Neural crest cell (in vitro differentiated cells): Measurements from ENCODE around the gene DDX42. TPM values are rescaled to one million over a fixed set of nuclear protein-coding genes. Genes with fewer than 3 reads are reported as not detected.

ENCODE experiments used
- DNase-seq: peaks from one replicate; pipeline ENCODE4 v3.0.0; 2021; ENCODE audit warnings: low read depth, mixed read lengths, low spot score
- H3K27ac Mint-ChIP-seq: one replicate; pipeline ENCODE4 v1.8.0; 2021; ENCODE audit warnings: mild to moderate bottlenecking, mixed read lengths; ENCODE audit not compliant: unreplicated experiment
- H3K27me3 Mint-ChIP-seq: 2 replicates; pipeline ENCODE4 v1.8.0; 2021; ENCODE audit warnings: low read depth, mild to moderate bottlenecking, mixed read lengths
- H3K36me3 Mint-ChIP-seq: 2 replicates; pipeline ENCODE4 v1.8.0; 2021; ENCODE audit warnings: low read depth, mild to moderate bottlenecking, mixed read lengths
- H3K4me1 Mint-ChIP-seq: 2 replicates; pipeline ENCODE4 v1.8.0; 2021; ENCODE audit warnings: mixed read lengths
- H3K4me3 Mint-ChIP-seq: one replicate; pipeline ENCODE4 v1.8.0; 2021; ENCODE audit warnings: mild to moderate bottlenecking, mixed read lengths
- H3K9me3 Mint-ChIP-seq: 2 replicates; pipeline ENCODE4 v1.8.0; 2021; ENCODE audit warnings: mixed read lengths
- total RNA-seq: library from RNA; stranded (reverse); gene quantifications from 2 replicates; pipeline ENCODE4 v1.2.1, GENCODE V29; 2021
- TF ChIP-seq, protein P1 (sequence below): fragments of 200-600 bp; sonication (generic); conservative IDR thresholded peaks from 2 replicates; pipeline ENCODE4 v1.5.0; 2021; ENCODE audit warnings: antibody characterized with exemption, mild to moderate bottlenecking

The DDX42 gene
- total RNA-seq, 1 donor from 2014 or later = 160 TPM

GRCh38 chr17:63760771-63761539, 13.0 kb upstream of the DDX42 start:
- peaks cover 10% of the 10 kb centered on the region for H3K36me3 Mint-ChIP-seq
- TF ChIP-seq, protein P1, sequence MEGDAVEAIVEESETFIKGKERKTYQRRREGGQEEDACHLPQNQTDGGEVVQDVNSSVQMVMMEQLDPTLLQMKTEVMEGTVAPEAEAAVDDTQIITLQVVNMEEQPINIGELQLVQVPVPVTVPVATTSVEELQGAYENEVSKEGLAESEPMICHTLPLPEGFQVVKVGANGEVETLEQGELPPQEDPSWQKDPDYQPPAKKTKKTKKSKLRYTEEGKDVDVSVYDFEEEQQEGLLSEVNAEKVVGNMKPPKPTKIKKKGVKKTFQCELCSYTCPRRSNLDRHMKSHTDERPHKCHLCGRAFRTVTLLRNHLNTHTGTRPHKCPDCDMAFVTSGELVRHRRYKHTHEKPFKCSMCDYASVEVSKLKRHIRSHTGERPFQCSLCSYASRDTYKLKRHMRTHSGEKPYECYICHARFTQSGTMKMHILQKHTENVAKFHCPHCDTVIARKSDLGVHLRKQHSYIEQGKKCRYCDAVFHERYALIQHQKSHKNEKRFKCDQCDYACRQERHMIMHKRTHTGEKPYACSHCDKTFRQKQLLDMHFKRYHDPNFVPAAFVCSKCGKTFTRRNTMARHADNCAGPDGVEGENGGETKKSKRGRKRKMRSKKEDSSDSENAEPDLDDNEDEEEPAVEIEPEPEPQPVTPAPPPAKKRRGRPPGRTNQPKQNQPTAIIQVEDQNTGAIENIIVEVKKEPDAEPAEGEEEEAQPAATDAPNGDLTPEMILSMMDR = no peak
- no peaks in the 10 kb centered on the region for H3K27me3 Mint-ChIP-seq

GRCh38 chr17:63762161-63763078, 11.6 kb upstream of the DDX42 start:
- Mint-ChIP-seq H3K9me3 (no peaks in the 10 kb centered on the region), H3K27ac (no peak overlapping the region), H3K4me3 (no peak overlapping the region), H3K27me3 (no peaks in the 10 kb centered on the region), H3K36me3 (peaks cover 10% of the 10 kb centered on the region), H3K4me1 (no peaks in the 10 kb centered on the region)
- TF ChIP-seq, protein P1 = no peak
- DNase-seq = no peak

More at GRCh38 chr17:63760771-63761539, 13.0 kb upstream of the DDX42 start:
- no peak overlapping the region for H3K4me3 Mint-ChIP-seq
- H3K27ac Mint-ChIP-seq = no peak overlapping the region
- no peaks in the 10 kb centered on the region for H3K4me1 Mint-ChIP-seq
- DNase-seq = no peak
- H3K9me3 Mint-ChIP-seq = no peaks in the 10 kb centered on the region

GRCh38 chr17:63764716-63765115, 9.3 kb upstream of the DDX42 start:
- TF ChIP-seq, protein P1 = no peak
- no peaks in the 10 kb centered on the region for H3K9me3 Mint-ChIP-seq
- H3K4me1 Mint-ChIP-seq = no peaks in the 10 kb centered on the region
- no peak overlapping the region for H3K27ac Mint-ChIP-seq
- no peak for DNase-seq
- no peaks in the 10 kb centered on the region for H3K27me3 Mint-ChIP-seq
- no peak overlapping the region for H3K4me3 Mint-ChIP-seq
- H3K36me3 Mint-ChIP-seq = peaks cover 10% of the 10 kb centered on the region

DNA sequence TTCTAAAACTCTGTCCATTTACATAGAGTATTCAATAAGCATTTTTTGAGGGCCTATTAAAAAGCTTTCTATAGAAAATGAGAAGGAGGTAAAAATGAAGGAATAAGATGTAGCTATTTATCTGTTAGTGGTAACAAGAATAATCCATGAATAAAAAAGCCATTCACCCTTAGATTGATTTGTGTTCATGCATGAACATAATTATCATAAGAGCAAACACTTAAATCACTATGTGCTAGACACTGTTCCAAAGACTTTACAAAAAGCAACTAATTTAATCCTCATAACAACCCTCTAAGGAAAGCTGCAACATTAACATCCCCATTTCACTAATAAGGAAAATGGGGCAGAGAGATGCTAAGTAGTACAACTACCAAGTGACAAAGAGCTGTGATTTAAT, 7.2 kb upstream of the DDX42 start:
- Mint-ChIP-seq H3K4me3 (no peak overlapping the region), H3K4me1 (no peaks in the 10 kb centered on the region), H3K9me3 (no peaks in the 10 kb centered on the region), H3K36me3 (peaks cover 8% of the 10 kb centered on the region), H3K27ac (no peak overlapping the region), H3K27me3 (no peaks in the 10 kb centered on the region)
- no peak for DNase-seq
- TF ChIP-seq, protein P1 = no peak

DNA sequence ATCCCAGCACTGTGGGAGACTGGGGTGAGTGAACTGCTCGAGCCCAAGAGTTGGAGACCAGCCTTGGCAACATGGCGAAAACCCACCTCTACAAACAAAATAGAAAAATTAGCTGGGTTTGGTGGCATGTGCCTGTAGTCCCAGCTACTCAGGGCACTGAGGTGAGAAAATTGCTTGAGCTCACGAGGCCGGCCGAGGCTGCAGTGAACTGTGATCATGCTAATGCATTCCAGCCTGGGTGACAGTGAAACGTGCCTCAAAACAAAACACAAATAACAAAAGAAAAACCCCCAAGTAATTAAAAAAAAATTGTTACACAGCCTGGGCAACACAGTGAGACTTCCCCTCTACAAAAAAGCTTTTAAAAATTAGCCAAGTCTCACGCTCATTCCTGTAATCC, 5.5 kb upstream of the DDX42 start:
- DNase-seq = no peak
- Mint-ChIP-seq H3K9me3 (no peaks in the 10 kb centered on the region), H3K4me1 (peaks cover 14% of the 10 kb centered on the region), H3K27ac (peak overlapping the region; percentile 84), H3K36me3 (peaks cover 6% of the 10 kb centered on the region), H3K27me3 (no peaks in the 10 kb centered on the region), H3K4me3 (peak overlapping the region; percentile 27)
- TF ChIP-seq, protein P1 = no peak
